ENCODE measurements around the gene TMEM132E. TPM values are rescaled to one million over a fixed set of nuclear protein-coding genes. Genes with fewer than 3 reads are reported as not detected.

TMEM132E gene
- total and polyA plus RNA-seq, 2 experiments from 2014 or later = 0.27 to 0.98 TPM

GRCh38 chr17:34654276-34654880 lies 75.0 kb downstream of the TMEM132E start:
- no peak overlapping the region for H3K4me3 ChIP-seq
- no peaks in the 10 kb centered on the region for H3K27me3 ChIP-seq
- peaks cover 17% of the 10 kb centered on the region for H3K4me1 ChIP-seq (ENCODE audit: insufficient read depth)
- H3K4me2 ChIP-seq = no peak overlapping the region
- H4K20me1 ChIP-seq (ENCODE audit: insufficient read depth, poor library complexity, severe bottlenecking) = no peaks in the 10 kb centered on the region
- H3K9me2 ChIP-seq (replicated peaks; ENCODE audit: insufficient read depth) = no peaks in the 10 kb centered on the region
- H3K36me3 ChIP-seq (replicated peaks; ENCODE audit: insufficient read depth, low read depth) = no peaks in the 10 kb centered on the region
- WGBS (ENCODE audit: low lambda C conversion rate, missing lambda C conversion rate) = 68% methylated on average over 4 of the region's 4 CpGs
- H3K79me2 ChIP-seq = no peaks in the 10 kb centered on the region
- TF ChIP-seq CTCF (IDR thresholded peaks at IDR 0.05; ENCODE audit: poor library complexity) (no peak), EZH2 (IDR thresholded peaks at IDR 0.05; ENCODE audit: borderline replicate concordance) (no peak), EZH2phosphoT487 (IDR thresholded peaks at IDR 0.05; ENCODE audit: low read depth, severe bottlenecking, unreplicated experiment) (no peak)
- no peak overlapping the region for H3K27ac ChIP-seq
- no peaks in the 10 kb centered on the region for H3K9me3 ChIP-seq (ENCODE audit: low read depth)
- no peak for DNase-seq (ENCODE audit: low spot score)
- no peak overlapping the region for H2AFZ ChIP-seq

DNA sequence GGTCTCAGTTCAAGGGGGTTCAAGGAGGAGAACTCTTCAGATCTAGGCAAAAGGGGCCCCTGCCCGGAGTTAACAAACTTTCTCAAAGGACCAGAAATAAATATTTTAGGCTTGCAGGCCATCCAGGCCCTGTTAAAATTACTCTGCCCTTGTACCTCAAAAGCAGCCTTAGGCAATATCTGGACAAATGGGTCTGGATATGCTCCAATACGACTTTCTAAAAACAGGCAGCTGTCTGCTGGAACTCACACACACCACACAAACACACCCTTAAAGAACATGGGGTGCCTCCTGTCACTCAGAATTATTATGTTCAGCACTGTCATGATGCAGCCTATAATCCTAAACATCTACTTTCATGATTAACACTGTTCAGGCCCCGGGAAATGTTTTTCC lies 75.5 kb downstream of the TMEM132E start:
- Histone ChIP-seq H4K20me1 (ENCODE audit: insufficient read depth, poor library complexity, severe bottlenecking) (no peaks in the 10 kb centered on the region), H3K4me1 (ENCODE audit: insufficient read depth) (peaks cover 17% of the 10 kb centered on the region), H3K9me2 (replicated peaks; ENCODE audit: insufficient read depth) (no peaks in the 10 kb centered on the region), H3K4me2 (no peak overlapping the region), H3K27ac (no peak overlapping the region), H3K4me3 (no peak overlapping the region), H3K79me2 (no peaks in the 10 kb centered on the region), H3K27me3 (no peaks in the 10 kb centered on the region), H3K36me3 (replicated peaks; ENCODE audit: insufficient read depth, low read depth) (no peaks in the 10 kb centered on the region), H3K9me3 (ENCODE audit: low read depth) (no peaks in the 10 kb centered on the region), H2AFZ (no peak overlapping the region)
- 36% methylated on average over 3 of the region's 3 CpGs for WGBS (ENCODE audit: low lambda C conversion rate, missing lambda C conversion rate)
- TF ChIP-seq CTCF (IDR thresholded peaks at IDR 0.05; ENCODE audit: poor library complexity) (no peak), EZH2 (IDR thresholded peaks at IDR 0.05; ENCODE audit: borderline replicate concordance) (no peak), EZH2phosphoT487 (IDR thresholded peaks at IDR 0.05; ENCODE audit: low read depth, severe bottlenecking, unreplicated experiment) (no peak)
- DNase-seq (ENCODE audit: low spot score) = no peak

- no peak overlapping the region for H3K27ac ChIP-seq
- no peak overlapping the region for H2AFZ ChIP-seq
- no peak overlapping the region for H3K4me2 ChIP-seq
- H3K79me2 ChIP-seq = no peaks in the 10 kb centered on the region
- H3K4me3 ChIP-seq = no peak overlapping the region
- no peaks in the 10 kb centered on the region for H3K36me3 ChIP-seq (replicated peaks; ENCODE audit: insufficient read depth, low read depth)
- no peaks in the 10 kb centered on the region for H4K20me1 ChIP-seq (ENCODE audit: insufficient read depth, poor library complexity, severe bottlenecking)
- no peaks in the 10 kb centered on the region for H3K27me3 ChIP-seq
- TF ChIP-seq EZH2 (IDR thresholded peaks at IDR 0.05; ENCODE audit: borderline replicate concordance) = no peak
- no peak for TF ChIP-seq CTCF (IDR thresholded peaks at IDR 0.05; ENCODE audit: poor library complexity)
- TF ChIP-seq EZH2phosphoT487 (IDR thresholded peaks at IDR 0.05; ENCODE audit: low read depth, severe bottlenecking, unreplicated experiment) = no peak
- H3K4me1 ChIP-seq (ENCODE audit: insufficient read depth) = peaks cover 12% of the 10 kb centered on the region
- no peak for DNase-seq (ENCODE audit: low spot score)
- no peaks in the 10 kb centered on the region for H3K9me2 ChIP-seq (replicated peaks; ENCODE audit: insufficient read depth)
- H3K9me3 ChIP-seq (ENCODE audit: low read depth) = no peaks in the 10 kb centered on the region
- WGBS (ENCODE audit: low lambda C conversion rate, missing lambda C conversion rate) = 84% methylated on average over 4 of the region's 4 CpGs
Observed at GRCh38 chr17:34656801-34657200, 77.4 kb downstream of the TMEM132E start.
